ENCODE data around the gene BMP6. TPM values are rescaled to one million over a fixed set of nuclear protein-coding genes. Genes with fewer than 3 reads are reported as not detected.

BMP6 gene
- total RNA-seq, 1 donor from 2014 or later: 0.97 TPM

GRCh38 chr6:7742223-7742785, 16.4 kb downstream of the BMP6 start:
- Mint-ChIP-seq H3K36me3 (ENCODE audit: low read depth, unreplicated experiment) (no peaks in the 10 kb centered on the region), H3K27me3 (ENCODE audit: unreplicated experiment) (peaks cover 6% of the 10 kb centered on the region), H3K27ac (ENCODE audit: unreplicated experiment) (no peak overlapping the region), H3K9me3 (ENCODE audit: unreplicated experiment) (no peaks in the 10 kb centered on the region), H3K4me3 (ENCODE audit: unreplicated experiment) (no peak overlapping the region), H3K4me1 (ENCODE audit: unreplicated experiment) (no peaks in the 10 kb centered on the region)
- TF ChIP-seq, protein P1, sequence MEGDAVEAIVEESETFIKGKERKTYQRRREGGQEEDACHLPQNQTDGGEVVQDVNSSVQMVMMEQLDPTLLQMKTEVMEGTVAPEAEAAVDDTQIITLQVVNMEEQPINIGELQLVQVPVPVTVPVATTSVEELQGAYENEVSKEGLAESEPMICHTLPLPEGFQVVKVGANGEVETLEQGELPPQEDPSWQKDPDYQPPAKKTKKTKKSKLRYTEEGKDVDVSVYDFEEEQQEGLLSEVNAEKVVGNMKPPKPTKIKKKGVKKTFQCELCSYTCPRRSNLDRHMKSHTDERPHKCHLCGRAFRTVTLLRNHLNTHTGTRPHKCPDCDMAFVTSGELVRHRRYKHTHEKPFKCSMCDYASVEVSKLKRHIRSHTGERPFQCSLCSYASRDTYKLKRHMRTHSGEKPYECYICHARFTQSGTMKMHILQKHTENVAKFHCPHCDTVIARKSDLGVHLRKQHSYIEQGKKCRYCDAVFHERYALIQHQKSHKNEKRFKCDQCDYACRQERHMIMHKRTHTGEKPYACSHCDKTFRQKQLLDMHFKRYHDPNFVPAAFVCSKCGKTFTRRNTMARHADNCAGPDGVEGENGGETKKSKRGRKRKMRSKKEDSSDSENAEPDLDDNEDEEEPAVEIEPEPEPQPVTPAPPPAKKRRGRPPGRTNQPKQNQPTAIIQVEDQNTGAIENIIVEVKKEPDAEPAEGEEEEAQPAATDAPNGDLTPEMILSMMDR (IDR thresholded peaks at IDR 0.05; ENCODE audit: unreplicated experiment): no peak
- no peak for DNase-seq (ENCODE audit: low spot score)

- Mint-ChIP-seq H3K4me3 (ENCODE audit: unreplicated experiment) (no peak overlapping the region), H3K27me3 (ENCODE audit: unreplicated experiment) (peaks cover 3% of the 10 kb centered on the region), H3K4me1 (ENCODE audit: unreplicated experiment) (no peaks in the 10 kb centered on the region), H3K9me3 (ENCODE audit: unreplicated experiment) (no peaks in the 10 kb centered on the region), H3K27ac (ENCODE audit: unreplicated experiment) (no peak overlapping the region), H3K36me3 (ENCODE audit: low read depth, unreplicated experiment) (no peaks in the 10 kb centered on the region)
- TF ChIP-seq, protein P1 (IDR thresholded peaks at IDR 0.05; ENCODE audit: unreplicated experiment): no peak
- no peak for DNase-seq (ENCODE audit: low spot score)
Measured at GRCh38 chr6:7745942-7746341, 20.0 kb downstream of the BMP6 start.

GRCh38 chr6:7747016-7747415, 21.1 kb downstream of the BMP6 start:
- H3K9me3 Mint-ChIP-seq (ENCODE audit: unreplicated experiment): no peaks in the 10 kb centered on the region
- no peak for DNase-seq (ENCODE audit: low spot score)
- H3K4me3 Mint-ChIP-seq (ENCODE audit: unreplicated experiment): no peak overlapping the region
- H3K27ac Mint-ChIP-seq (ENCODE audit: unreplicated experiment): no peak overlapping the region
- TF ChIP-seq, protein P1 (IDR thresholded peaks at IDR 0.05; ENCODE audit: unreplicated experiment): no peak
- H3K4me1 Mint-ChIP-seq (ENCODE audit: unreplicated experiment): no peaks in the 10 kb centered on the region
- H3K36me3 Mint-ChIP-seq (ENCODE audit: low read depth, unreplicated experiment): no peaks in the 10 kb centered on the region
- peaks cover 3% of the 10 kb centered on the region for H3K27me3 Mint-ChIP-seq (ENCODE audit: unreplicated experiment)

DNA sequence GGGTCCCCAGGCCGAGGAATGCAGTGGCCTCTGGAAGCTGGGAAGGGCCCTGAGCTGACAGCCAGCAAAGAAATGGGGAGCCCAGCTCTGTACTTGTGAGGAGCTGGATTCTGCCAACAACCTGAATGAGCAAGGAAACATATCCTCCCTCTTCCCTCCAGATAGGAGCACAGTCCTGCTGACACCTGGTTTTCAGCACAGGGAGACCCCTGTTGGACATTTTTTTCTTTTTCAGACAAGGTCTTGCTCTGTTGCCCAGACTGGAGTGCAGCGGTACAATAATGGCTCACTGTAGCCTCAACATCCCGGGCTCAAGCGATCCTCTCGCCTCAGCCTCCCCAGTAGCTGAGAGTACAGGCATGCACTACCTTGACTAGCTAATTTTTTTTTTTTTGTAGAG, 21.5 kb downstream of the BMP6 start:
- Mint-ChIP-seq H3K36me3 (ENCODE audit: low read depth, unreplicated experiment) (no peaks in the 10 kb centered on the region), H3K9me3 (ENCODE audit: unreplicated experiment) (no peaks in the 10 kb centered on the region), H3K4me3 (ENCODE audit: unreplicated experiment) (no peak overlapping the region), H3K4me1 (ENCODE audit: unreplicated experiment) (no peaks in the 10 kb centered on the region), H3K27ac (ENCODE audit: unreplicated experiment) (no peak overlapping the region), H3K27me3 (ENCODE audit: unreplicated experiment) (peaks cover 3% of the 10 kb centered on the region)
- TF ChIP-seq, protein P1 (IDR thresholded peaks at IDR 0.05; ENCODE audit: unreplicated experiment): no peak
- no peak for DNase-seq (ENCODE audit: low spot score)

- Mint-ChIP-seq H3K27ac (ENCODE audit: unreplicated experiment) (no peak overlapping the region), H3K9me3 (ENCODE audit: unreplicated experiment) (no peaks in the 10 kb centered on the region), H3K36me3 (ENCODE audit: low read depth, unreplicated experiment) (no peaks in the 10 kb centered on the region), H3K27me3 (ENCODE audit: unreplicated experiment) (peaks cover 1% of the 10 kb centered on the region), H3K4me3 (ENCODE audit: unreplicated experiment) (no peak overlapping the region), H3K4me1 (ENCODE audit: unreplicated experiment) (no peaks in the 10 kb centered on the region)
- TF ChIP-seq, protein P1 (IDR thresholded peaks at IDR 0.05; ENCODE audit: unreplicated experiment): no peak
- no peak for DNase-seq (ENCODE audit: low spot score)
Measured at GRCh38 chr6:7747901-7748504, 22.1 kb downstream of the BMP6 start.
